Naive B cell (primary cell): Measurements from ENCODE around the gene TOR4A. TPM values are rescaled to one million over a fixed set of nuclear protein-coding genes. Genes with fewer than 3 reads are reported as not detected.
"Not testable (repeated sequence)": the region's sequence is repeated elsewhere in the genome, so short reads cannot be mapped to it uniquely, and the experiment has no call there.

Experiments
- ATAC-seq, 2 donors: fragments of 150-1000 bp; cut with Tn5 transposase; 2 replicates each; pipeline ENCODE4 v1.10.0; 2021; ENCODE audit warnings: low read depth in 2 of 2, mild to moderate bottlenecking in 2 of 2, moderate library complexity in 2 of 2
- DNase-seq: peaks from one replicate; pipeline ENCODE4 v3.0.0; 2022
- H3K27ac Mint-ChIP-seq, 6 donors: one replicate each; pipeline ENCODE4 v1.8.0; 2020 to 2022; ENCODE audit warnings: mild to moderate bottlenecking in 6 of 6, mixed read lengths in 6 of 6, moderate library complexity in 5 of 6, inconsistent platforms in 2 of 6
- H3K27me3 Mint-ChIP-seq, 3 donors: one replicate each; pipeline ENCODE4 v1.8.0; 2021 to 2022; ENCODE audit warnings: mixed read lengths in 3 of 3, mild to moderate bottlenecking in 1 of 3
- H3K36me3 Mint-ChIP-seq, 2 donors: one replicate each; pipeline ENCODE4 v1.8.0; 2020 to 2022; ENCODE audit warnings: mixed read lengths in 2 of 2, inconsistent platforms in 1 of 2, mild to moderate bottlenecking in 1 of 2
- H3K4me1 Mint-ChIP-seq, 3 donors: one replicate each; pipeline ENCODE4 v1.8.0; 2020 to 2022; ENCODE audit warnings: mixed read lengths in 3 of 3, inconsistent platforms in 1 of 3, mild to moderate bottlenecking in 1 of 3, moderate library complexity in 1 of 3
- H3K4me3 Mint-ChIP-seq, 8 donors: one replicate each; pipeline ENCODE4 v1.8.0; 2020 to 2022; ENCODE audit warnings: mild to moderate bottlenecking in 8 of 8, mixed read lengths in 8 of 8, moderate library complexity in 8 of 8, inconsistent platforms in 2 of 8
- H3K9me3 Mint-ChIP-seq, 7 donors: one replicate each; pipeline ENCODE4 v1.8.0; 2020 to 2022; ENCODE audit warnings: mixed read lengths in 7 of 7, mild to moderate bottlenecking in 5 of 7, inconsistent platforms in 2 of 7, moderate library complexity in 1 of 7
- polyA plus RNA-seq, 6 donors: library from polyadenylated mRNA; unstranded; fragments of 300-500 nt; fragmentation: Illumina TruSeq; gene quantifications; one replicate each; pipeline ENCODE4 v1.2.3, GENCODE V29; 2021; ENCODE audit warnings: low read depth in 6 of 6

Gene TOR4A
- polyA plus RNA-seq, 6 donors from 2014 or later, result 2.4 to 6.2 (median 4.1) TPM

- H3K36me3 Mint-ChIP-seq, result peaks cover 0 to 6% of the 10 kb centered on the region in 2 donors
- DNase-seq, result no peak
- H3K27me3 Mint-ChIP-seq, result no peaks in the 10 kb centered on the region
- H3K9me3 Mint-ChIP-seq, result no peaks in the 10 kb centered on the region
- H3K4me3 Mint-ChIP-seq, result peak overlapping the region; percentile 69 to 91 (median 86)
- no peak for ATAC-seq
- H3K27ac Mint-ChIP-seq, result peak overlapping the region in 3 of 6 donors; percentile 33 to 93 (median 59)
- peaks cover 18 to 29% (median 25%) of the 10 kb centered on the region in 3 donors for H3K4me1 Mint-ChIP-seq
These were observed 35.0 kb upstream of the TOR4A start for GRCh38 chr9:137242269-137243203.

GRCh38 chr9:137243266-137243625, 34.3 kb upstream of the TOR4A start:
- peak overlapping the region in 5 of 8 donors; percentile 12 to 85 (median 39) for H3K4me3 Mint-ChIP-seq
- peaks cover 18 to 29% (median 21%) of the 10 kb centered on the region in 3 donors for H3K4me1 Mint-ChIP-seq
- not testable (repeated sequence) for H3K9me3 Mint-ChIP-seq, H3K36me3 Mint-ChIP-seq, DNase-seq, ATAC-seq, H3K27me3 Mint-ChIP-seq
- H3K27ac Mint-ChIP-seq, result peak overlapping the region in 2 of 6 donors; percentile 16 to 75

DNA sequence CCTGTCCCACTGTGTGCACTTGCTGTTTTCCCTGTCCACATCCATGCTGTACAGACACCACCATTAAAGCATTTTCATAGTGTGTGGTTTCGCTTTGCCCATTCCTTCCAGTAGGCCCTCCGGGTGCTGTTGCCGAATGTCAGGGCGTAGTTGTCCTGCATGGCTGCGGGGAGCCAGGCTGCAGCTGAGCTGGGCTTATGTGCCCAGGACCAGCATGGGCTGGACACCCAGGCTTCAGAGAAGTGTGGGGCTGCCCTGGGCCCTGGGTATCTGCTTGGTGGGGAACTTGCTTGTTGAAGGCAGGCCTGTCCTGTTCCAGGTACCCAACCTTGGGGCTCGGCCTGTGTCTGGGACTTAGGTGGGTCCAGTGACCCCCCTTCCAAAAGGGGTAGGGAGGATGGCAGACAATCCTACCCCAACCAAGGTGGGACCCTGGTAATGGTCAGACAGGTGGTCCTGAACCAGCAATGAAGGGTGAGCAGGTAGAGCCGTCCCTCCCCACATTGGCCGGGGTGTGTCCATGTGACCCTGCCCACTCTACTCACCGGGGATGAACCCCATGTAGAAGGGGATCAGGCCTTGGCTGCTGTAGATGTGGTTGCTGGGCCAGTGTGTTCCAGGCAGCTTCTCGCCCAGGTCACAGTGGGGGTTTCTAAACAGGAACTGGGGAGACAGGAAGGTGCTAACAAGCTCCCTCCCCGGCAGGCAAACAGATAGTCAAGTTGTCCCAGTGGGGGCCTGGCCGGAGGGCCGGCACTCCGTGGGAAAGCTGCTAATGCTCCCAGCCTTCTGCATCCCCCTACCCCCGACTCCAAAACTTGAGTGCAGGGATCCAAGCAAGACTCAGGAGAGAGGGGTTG, 33.7 kb upstream of the TOR4A start:
- peak overlapping the region in 4 of 8 donors; percentile 30 to 85 (median 46) for H3K4me3 Mint-ChIP-seq

DNA sequence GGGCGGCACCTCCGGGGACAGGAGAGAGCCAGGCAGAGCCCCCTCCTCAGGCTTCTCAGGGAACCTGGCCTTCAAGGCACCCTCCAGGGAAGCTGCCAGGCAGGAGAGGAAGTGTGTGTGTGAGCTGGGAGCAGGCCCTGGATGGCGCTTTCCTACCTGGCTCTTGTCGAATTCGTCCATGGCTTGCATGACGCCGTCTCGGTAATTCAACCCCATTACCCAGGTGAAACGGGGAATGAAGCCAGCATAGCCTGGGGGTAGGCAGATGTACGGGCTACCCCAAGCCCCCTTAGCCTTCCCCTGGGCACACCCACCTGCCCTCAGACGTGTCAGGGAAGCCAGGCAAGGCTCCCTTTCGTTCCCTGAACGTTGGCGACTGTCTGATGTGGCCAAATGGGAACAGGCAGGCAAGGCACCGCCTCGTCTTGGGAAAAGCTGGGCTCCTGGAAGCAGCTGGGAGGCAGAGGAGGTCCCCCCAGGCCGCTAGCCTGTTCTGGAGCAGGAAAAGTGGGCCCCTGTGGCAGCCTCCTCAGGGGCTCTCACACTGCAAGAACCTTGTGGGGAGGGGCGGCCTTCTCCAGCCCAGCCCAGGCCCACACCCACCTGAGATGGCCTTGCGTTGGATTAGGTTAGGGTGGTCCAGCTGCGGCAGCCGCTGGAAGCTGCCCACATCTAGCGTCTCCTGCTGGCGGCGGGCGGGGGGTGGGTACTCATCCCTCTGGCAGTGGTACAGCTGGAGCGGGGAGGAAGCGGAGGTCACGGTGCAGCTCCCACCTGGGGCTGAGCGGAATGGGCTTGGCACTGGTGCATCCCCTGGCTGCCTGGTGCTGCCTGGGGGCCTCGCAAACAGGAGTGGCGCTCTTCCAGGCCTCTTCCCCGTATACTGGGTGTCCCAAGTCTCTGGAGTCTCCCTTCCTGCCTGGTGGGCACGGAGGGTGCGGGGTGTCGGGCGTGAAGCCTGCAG, 32.8 kb upstream of the TOR4A start:
- H3K4me1 Mint-ChIP-seq, result peaks cover 17 to 21% (median 18%) of the 10 kb centered on the region in 3 donors
- no peaks in the 10 kb centered on the region for H3K27me3 Mint-ChIP-seq
- peak overlapping the region in 2 of 8 donors; percentile 41 to 65 for H3K4me3 Mint-ChIP-seq
- H3K9me3 Mint-ChIP-seq, result no peaks in the 10 kb centered on the region
- no peak for ATAC-seq
- H3K36me3 Mint-ChIP-seq, result peaks cover 0 to 6% of the 10 kb centered on the region in 2 donors
- H3K27ac Mint-ChIP-seq, result peak overlapping the region in 4 of 6 donors; percentile 8 to 84 (median 69)
- DNase-seq, result no peak

More for the DNA sequence above, 33.7 kb upstream of the TOR4A start:
- ATAC-seq, result no peak
- Mint-ChIP-seq H3K9me3 (no peaks in the 10 kb centered on the region), H3K27ac (peak overlapping the region in 4 of 6 donors; percentile 8 to 84 (median 69)), H3K27me3 (no peaks in the 10 kb centered on the region), H3K36me3 (peaks cover 0 to 6% of the 10 kb centered on the region in 2 donors), H3K4me1 (peaks cover 18 to 27% (median 20%) of the 10 kb centered on the region in 3 donors)
- DNase-seq, result no peak

- DNase-seq (no peak), ATAC-seq (no peak)
- peaks cover 0 to 6% of the 10 kb centered on the region in 2 donors for H3K36me3 Mint-ChIP-seq
- H3K27me3 Mint-ChIP-seq, result no peaks in the 10 kb centered on the region
- peak overlapping the region in 2 of 8 donors; percentile 41 to 65 for H3K4me3 Mint-ChIP-seq
- H3K27ac Mint-ChIP-seq, result no peak overlapping the region
- H3K9me3 Mint-ChIP-seq, result no peaks in the 10 kb centered on the region
- peaks cover 17 to 18% (median 18%) of the 10 kb centered on the region in 3 donors for H3K4me1 Mint-ChIP-seq
These were observed 31.8 kb upstream of the TOR4A start for GRCh38 chr9:137245450-137246421.

DNA sequence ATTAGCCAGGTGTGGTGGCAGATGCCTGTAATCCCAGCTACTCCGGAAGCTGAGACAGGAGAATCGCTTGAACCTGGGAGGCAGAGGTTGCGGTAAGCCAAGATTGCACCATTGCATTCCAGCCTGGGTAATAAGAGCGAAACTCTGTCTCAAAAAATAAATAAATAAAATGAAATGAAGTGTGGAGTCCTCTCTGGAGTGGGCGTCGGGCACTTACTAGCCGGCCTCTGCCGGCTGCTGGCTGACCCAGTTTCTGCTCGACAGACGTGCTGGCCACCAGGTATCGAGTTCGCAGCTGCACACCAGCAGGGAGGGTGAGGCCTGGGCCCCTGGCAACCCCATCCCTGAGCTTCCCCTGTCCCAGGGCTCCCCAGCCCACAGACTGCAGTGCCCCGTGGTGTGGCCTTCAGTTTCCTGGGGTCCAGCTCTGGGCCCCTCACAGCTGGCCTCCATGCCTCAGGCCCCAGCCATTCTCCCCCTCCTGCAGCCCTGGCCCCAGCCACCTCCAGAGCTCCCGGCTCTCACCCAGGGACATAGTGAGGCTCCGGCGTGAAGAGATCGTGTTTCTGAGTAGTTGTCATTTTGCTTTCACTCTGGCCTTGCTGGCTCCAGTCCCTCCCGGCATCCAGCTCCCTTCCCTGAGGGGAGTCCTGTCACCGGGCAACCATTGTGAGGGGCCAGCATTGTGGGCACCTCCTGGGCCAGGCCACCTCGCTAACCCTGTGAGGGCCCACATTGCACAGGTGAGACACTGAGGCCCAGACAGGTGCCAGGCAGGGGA, 30.2 kb upstream of the TOR4A start:
- ATAC-seq (no peak), DNase-seq (no peak)
- peak overlapping the region in 1 of 8 donors; percentile 30 for H3K4me3 Mint-ChIP-seq
- no peaks in the 10 kb centered on the region for H3K27me3 Mint-ChIP-seq
- H3K27ac Mint-ChIP-seq, result no peak overlapping the region
- H3K4me1 Mint-ChIP-seq, result peaks cover 14 to 16% (median 15%) of the 10 kb centered on the region in 3 donors
- no peaks in the 10 kb centered on the region for H3K36me3 Mint-ChIP-seq
- H3K9me3 Mint-ChIP-seq, result no peaks in the 10 kb centered on the region

GRCh38 chr9:137247916-137248175, 29.7 kb upstream of the TOR4A start:
- H3K27ac Mint-ChIP-seq, result no peak overlapping the region
- DNase-seq, result no peak
- no peaks in the 10 kb centered on the region for H3K36me3 Mint-ChIP-seq
- H3K9me3 Mint-ChIP-seq, result no peaks in the 10 kb centered on the region
- H3K27me3 Mint-ChIP-seq, result no peaks in the 10 kb centered on the region
- no peak for ATAC-seq
- H3K4me3 Mint-ChIP-seq, result no peak overlapping the region
- H3K4me1 Mint-ChIP-seq, result peaks cover 8 to 13% (median 9%) of the 10 kb centered on the region in 3 donors

- peaks cover 6 to 12% (median 9%) of the 10 kb centered on the region in 3 donors for H3K4me1 Mint-ChIP-seq
- DNase-seq, result no peak
- no peaks in the 10 kb centered on the region for H3K36me3 Mint-ChIP-seq
- no peak overlapping the region for H3K27ac Mint-ChIP-seq
- no peaks in the 10 kb centered on the region for H3K27me3 Mint-ChIP-seq
- H3K9me3 Mint-ChIP-seq, result no peaks in the 10 kb centered on the region
- H3K4me3 Mint-ChIP-seq, result peak overlapping the region in 2 of 8 donors; percentile 21 to 43
- no peak for ATAC-seq
These were observed 27.0 kb upstream of the TOR4A start for GRCh38 chr9:137250329-137251193.

DNA sequence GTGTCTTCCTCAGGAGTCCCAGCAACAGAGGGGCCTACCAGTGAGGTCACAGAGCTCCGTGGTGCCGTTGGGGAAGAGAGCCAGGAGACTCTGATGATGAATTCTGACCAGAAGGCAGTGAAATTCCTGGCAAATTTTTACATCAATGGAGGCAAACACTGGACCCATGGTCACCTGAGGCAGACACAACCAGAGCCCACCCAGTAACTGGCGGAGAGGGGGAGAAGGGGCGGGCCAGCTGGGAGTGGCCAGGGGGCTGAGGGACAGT, 26.4 kb upstream of the TOR4A start, which contains the start of gene STPG3:
Gene STPG3 (plus strand): TSS at position 93 of the 268 bp plus-strand sequence. CDS start 1 bp downstream, at position 94.
- no peaks in the 10 kb centered on the region for H3K9me3 Mint-ChIP-seq
- peaks cover 9 to 13% (median 10%) of the 10 kb centered on the region in 3 donors for H3K4me1 Mint-ChIP-seq
- peak within 1 kb of the TSS in 2 of 8 donors; percentile 21 to 43 for H3K4me3 Mint-ChIP-seq
- no peaks in the 10 kb centered on the region for H3K36me3 Mint-ChIP-seq
- ATAC-seq (no peak), DNase-seq (no peak)
- no peak within 1 kb of the TSS for H3K27ac Mint-ChIP-seq
- no peaks in the 10 kb centered on the region for H3K27me3 Mint-ChIP-seq

DNA sequence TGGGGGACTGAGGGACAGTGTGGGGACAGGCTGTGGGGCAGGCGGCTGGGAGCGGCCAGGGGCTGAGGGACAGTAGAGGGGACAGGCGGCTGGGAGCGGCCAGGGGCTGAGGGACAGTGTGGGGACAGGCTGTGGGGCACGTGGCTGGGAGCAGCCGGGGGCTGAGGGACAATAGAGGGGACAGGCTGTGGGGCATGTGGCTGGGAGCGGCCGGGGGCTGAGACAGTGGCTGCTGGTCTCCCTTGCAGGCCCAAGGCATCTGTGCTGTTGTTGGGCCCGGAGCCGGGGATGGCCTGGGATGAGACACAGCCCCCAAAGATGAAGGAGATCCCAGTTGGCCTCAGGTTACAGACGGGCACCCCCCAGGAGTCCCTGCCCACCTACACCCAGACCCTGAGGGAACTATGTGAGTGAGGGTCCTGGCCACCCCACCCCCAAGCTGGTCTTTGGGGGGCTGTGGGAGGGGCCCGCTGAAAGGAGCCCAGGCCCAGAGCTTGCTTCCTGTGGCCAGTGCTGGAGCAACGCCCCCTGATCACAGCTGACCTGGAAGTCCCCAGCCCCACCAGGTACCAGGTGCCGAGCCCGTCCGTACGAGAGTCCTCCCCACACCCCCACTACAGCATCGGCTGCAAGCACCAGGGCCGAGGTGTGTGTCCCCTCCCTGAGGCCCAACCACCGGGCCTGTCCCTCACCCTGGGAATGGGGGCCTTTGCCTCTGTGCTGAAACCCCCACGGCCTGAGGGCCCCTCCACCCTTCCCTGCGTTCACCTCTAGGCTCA, 25.8 kb upstream of the TOR4A start:
- no peak for DNase-seq

More for the DNA sequence above, 25.8 kb upstream of the TOR4A start:
- no peaks in the 10 kb centered on the region for H3K27me3 Mint-ChIP-seq
- no peaks in the 10 kb centered on the region for H3K36me3 Mint-ChIP-seq
- H3K27ac Mint-ChIP-seq, result no peak overlapping the region
- peak overlapping the region in 1 of 8 donors; percentile 43 for H3K4me3 Mint-ChIP-seq
- H3K4me1 Mint-ChIP-seq, result peaks cover 9 to 18% (median 16%) of the 10 kb centered on the region in 3 donors
- no peak for ATAC-seq
- no peaks in the 10 kb centered on the region for H3K9me3 Mint-ChIP-seq
